Measurements from ENCODE around the gene TOPBP1. TPM values are rescaled to one million over a fixed set of nuclear protein-coding genes. Genes with fewer than 3 reads are reported as not detected.

TOPBP1 gene
- total RNA-seq, 4 donors from 2014 or later: 17.8 to 26.2 (median 20.7) TPM

- TF ChIP-seq CTCF (IDR thresholded peaks at IDR 0.05): no peak
- TF ChIP-seq POLR2A (IDR thresholded peaks at IDR 0.05): no peak
- no peak overlapping the region for H3K4me3 ChIP-seq (ENCODE audit: low read depth, poor library complexity, severe bottlenecking)
- no peak for DNase-seq (ENCODE audit: low spot score in 2 of 2)
- intact Hi-C loops (cut with DNase I; ENCODE audit: low total_unique reads): no loop called here
Measured at GRCh38 chr3:133610031-133610430, 51.7 kb downstream of the TOPBP1 start.

- H3K4me3 ChIP-seq (ENCODE audit: low read depth, poor library complexity, severe bottlenecking): no peak overlapping the region
- TF ChIP-seq POLR2A (IDR thresholded peaks at IDR 0.05) (no peak), CTCF (IDR thresholded peaks at IDR 0.05) (no peak)
- WGBS, 2 donors: 64 to 68% methylated on average over 2 of the region's 2 CpGs
- intact Hi-C loops (cut with DNase I; ENCODE audit: low total_unique reads): no loop called here
- no peak for DNase-seq (ENCODE audit: low spot score in 2 of 2)
Measured at GRCh38 chr3:133608388-133608787, 53.4 kb downstream of the TOPBP1 start.

- TF ChIP-seq CTCF (IDR thresholded peaks at IDR 0.05) (no peak), POLR2A (IDR thresholded peaks at IDR 0.05) (no peak)
- intact Hi-C loops (cut with DNase I; ENCODE audit: low total_unique reads): no loop called here
- no peak overlapping the region for H3K4me3 ChIP-seq (ENCODE audit: low read depth, poor library complexity, severe bottlenecking)
- 95 to 100% methylated on average over 1 of the region's 1 CpG for WGBS, 2 donors
- no peak for DNase-seq (ENCODE audit: low spot score in 2 of 2)
Measured at GRCh38 chr3:133607816-133608215, 53.9 kb downstream of the TOPBP1 start.

- TF ChIP-seq CTCF (IDR thresholded peaks at IDR 0.05) (no peak), POLR2A (IDR thresholded peaks at IDR 0.05) (no peak)
- no peak for DNase-seq (ENCODE audit: low spot score in 2 of 2)
- intact Hi-C loops (cut with DNase I; ENCODE audit: low total_unique reads): no loop called here
- H3K4me3 ChIP-seq (ENCODE audit: low read depth, poor library complexity, severe bottlenecking): no peak overlapping the region
- WGBS, 2 donors: 95% methylated on average over 4 of the region's 4 CpGs
Measured at GRCh38 chr3:133606902-133607301, 54.8 kb downstream of the TOPBP1 start.

GRCh38 chr3:133606342-133606741, 55.4 kb downstream of the TOPBP1 start:
- intact Hi-C loops (cut with DNase I; ENCODE audit: low total_unique reads): no loop called here
- no peak for DNase-seq (ENCODE audit: low spot score in 2 of 2)
- WGBS, 2 donors: 91 to 97% methylated on average over 1 of the region's 1 CpG
- H3K4me3 ChIP-seq (ENCODE audit: low read depth, poor library complexity, severe bottlenecking): no peak overlapping the region
- TF ChIP-seq POLR2A (IDR thresholded peaks at IDR 0.05) (no peak), CTCF (IDR thresholded peaks at IDR 0.05) (no peak)

GRCh38 chr3:133600572-133601081, 61.1 kb downstream of the TOPBP1 start:
- TF ChIP-seq POLR2A (IDR thresholded peaks at IDR 0.05) (no peak), CTCF (IDR thresholded peaks at IDR 0.05) (no peak)
- WGBS, 2 donors: 91 to 98% methylated on average over 1 of the region's 1 CpG
- DNase-seq (ENCODE audit: low spot score in 2 of 2): no peak

More at GRCh38 chr3:133600572-133601081, 61.1 kb downstream of the TOPBP1 start:
- H3K4me3 ChIP-seq (ENCODE audit: low read depth, poor library complexity, severe bottlenecking): no peak overlapping the region
- intact Hi-C loops (cut with DNase I; ENCODE audit: low total_unique reads): no loop called here

All from lower leg skin (tissue), 4 donors.